Lung (tissue), 12 donors: ENCODE measurements around the gene TESMIN. TPM values are rescaled to one million over a fixed set of nuclear protein-coding genes. Genes with fewer than 3 reads are reported as not detected.

Experiments used
- ATAC-seq: fragments of 200-7000 bp; cut with Tn5 transposase; one replicate; pipeline ENCODE4 v1.9.1; 2020; ENCODE audit warnings: moderate number of reproducible peaks; ENCODE audit not compliant: insufficient read depth, low FRiP score
- DNase-seq, 3 donors: peaks; one replicate each; pipeline ENCODE4 v3.0.0-alpha.2; 2013 to 2017
- H3K27ac ChIP-seq, 2 donors: one replicate each; pipeline ENCODE4 v1.5.1; 2013; ENCODE audit warnings: mild to moderate bottlenecking in 2 of 2, moderate library complexity in 2 of 2, control low read depth in 1 of 2, inconsistent platforms in 1 of 2, low read depth in 1 of 2, low read length in 1 of 2
- H3K27me3 ChIP-seq, 3 donors: one replicate each; pipeline ENCODE4 v1.5.1; 2013; ENCODE audit warnings: low read length in 2 of 3; ENCODE audit not compliant: control insufficient read depth in 3 of 3, insufficient read depth in 3 of 3
- H3K36me3 ChIP-seq, 4 donors: one replicate each; pipeline ENCODE4 v1.5.1; 2013; ENCODE audit warnings: low read length in 4 of 4, mild to moderate bottlenecking in 1 of 4, moderate library complexity in 1 of 4; ENCODE audit not compliant: control insufficient read depth in 4 of 4, insufficient read depth in 4 of 4
- H3K4me1 ChIP-seq, 5 donors: one replicate each; pipeline ENCODE4 v1.5.1; 2013; ENCODE audit warnings: low read length in 5 of 5, mild to moderate bottlenecking in 2 of 5, moderate library complexity in 1 of 5; ENCODE audit not compliant: control insufficient read depth in 5 of 5, insufficient read depth in 5 of 5
- H3K4me3 ChIP-seq: one replicate; pipeline ENCODE4 v1.5.1; 2013; ENCODE audit warnings: mild to moderate bottlenecking, control low read depth, moderate library complexity
- H3K9ac ChIP-seq, 2 donors: one replicate each; pipeline ENCODE4 v1.5.1; 2013; ENCODE audit warnings: low read length in 2 of 2, control low read depth in 1 of 2; ENCODE audit not compliant: insufficient read depth in 1 of 2
- H3K9me3 ChIP-seq, 4 donors: one replicate each; pipeline ENCODE4 v1.5.1; 2013; ENCODE audit warnings: low read length in 3 of 4, mild to moderate bottlenecking in 1 of 4, moderate library complexity in 1 of 4; ENCODE audit not compliant: control insufficient read depth in 4 of 4, insufficient read depth in 3 of 4
- CTCF ChIP-seq: IDR thresholded peaks from 2 replicates; pipeline ENCODE4 v1.5.1; 2012; ENCODE audit warnings: mild to moderate bottlenecking; ENCODE audit errors: control extremely low read depth, extremely low read depth
- WGBS, 2 donors: extraction: QIAGEN DNeasy Blood & Tissue Kit; methylation state at CpG; one replicate each; pipeline ENCODE4 v1.1.7; 2013; 5-methylcytosine and 5-hydroxymethylcytosine counted together
- polyA plus RNA-seq, 2 donors: library from polyadenylated mRNA; stranded (reverse); fragments of 200-250 nt; gene quantifications; one replicate each; pipeline ENCODE4 v1.2.1, GENCODE V29; 2013
- total RNA-seq, 2 donors: library from RNA; depleted of rRNA in 1 of 2; stranded (reverse); fragments of >200 nt in 1 of 2; gene quantifications; one replicate each; pipeline ENCODE4 v1.2.1, GENCODE V29; 2014 to 2021
- donor health status: control.
- donor health status: control.
- donor health status: Bipolar disorder and iron deficiency.
- donor health status: healthy.
- donor health status: DM: yes; HTN: yes; CAD: no.

Gene TESMIN
- total and polyA plus RNA-seq, 4 donors, result 0.55 to 6.7 (median 1.8) TPM

GRCh38 chr11:68687311-68687710, 64.0 kb downstream of the TESMIN start:
- H3K4me3 ChIP-seq, result no peak overlapping the region
- no peak overlapping the region for H3K9ac ChIP-seq
- WGBS, 2 donors, result 69 to 72% methylated on average over 9 of the region's 9 CpGs
- no peaks in the 10 kb centered on the region for H3K36me3 ChIP-seq
- no peak for TF ChIP-seq CTCF
- H3K27me3 ChIP-seq, result peaks cover 0 to 69% (median 25%) of the 10 kb centered on the region in 3 donors
- H3K27ac ChIP-seq, result no peak overlapping the region
- ATAC-seq (no peak), DNase-seq (peak in 2 of 3 donors; percentile 34 to 53)
- H3K9me3 ChIP-seq, result no peaks in the 10 kb centered on the region
- peaks cover 0 to 22% (median 0%) of the 10 kb centered on the region in 5 donors for H3K4me1 ChIP-seq

- H3K4me1 ChIP-seq, result peaks cover 0 to 22% (median 0%) of the 10 kb centered on the region in 5 donors
- no peak overlapping the region for H3K9ac ChIP-seq
- ATAC-seq (no peak), DNase-seq (no peak)
- no peak overlapping the region for H3K4me3 ChIP-seq
- H3K9me3 ChIP-seq, result no peaks in the 10 kb centered on the region
- H3K27me3 ChIP-seq, result peaks cover 0 to 69% (median 28%) of the 10 kb centered on the region in 3 donors
- H3K36me3 ChIP-seq, result no peaks in the 10 kb centered on the region
- no peak overlapping the region for H3K27ac ChIP-seq
- 86 to 94% methylated on average over 12 of the region's 12 CpGs for WGBS, 2 donors
- TF ChIP-seq CTCF, result no peak
Observed at GRCh38 chr11:68686486-68686885, 64.8 kb downstream of the TESMIN start.

GRCh38 chr11:68685656-68686380, 65.5 kb downstream of the TESMIN start:
- Histone ChIP-seq H3K4me3 (no peak overlapping the region), H3K36me3 (no peaks in the 10 kb centered on the region), H3K9ac (no peak overlapping the region), H3K27ac (no peak overlapping the region), H3K4me1 (peaks cover 0 to 22% (median 0%) of the 10 kb centered on the region in 5 donors), H3K9me3 (no peaks in the 10 kb centered on the region), H3K27me3 (peaks cover 0 to 65% (median 28%) of the 10 kb centered on the region in 3 donors)
- WGBS, 2 donors, result 93 to 95% methylated on average over 18 of the region's 18 CpGs
- TF ChIP-seq CTCF, result no peak
- ATAC-seq (no peak), DNase-seq (no peak)
